ENCODE data around the gene TASL.
"Not testable (repeated sequence)": the region's sequence is repeated elsewhere in the genome, so short reads cannot be mapped to it uniquely, and the experiment has no call there.

GRCh38 chrX:30563070-30563469, 14.5 kb downstream of the TASL start:
- TF ChIP-seq POLR2A, TAF1, POLR2AphosphoS5, SPI1, POU2F2 (IDR thresholded peaks at IDR 0.05; ENCODE audit: low read depth, low read length): not testable (repeated sequence)

Measured in GM12891 (cell line).